PC-3 (cell line): Measurements from ENCODE around the gene HHATL. TPM values are rescaled to one million over a fixed set of nuclear protein-coding genes. Genes with fewer than 3 reads are reported as not detected.

Experiments
- ATAC-seq: fragments of 200-7000 bp; cut with Tn5 transposase; 2 replicates; pipeline ENCODE4 v1.9.1; 2020; ENCODE audit warnings: mild to moderate bottlenecking, moderate library complexity
- BruUV-seq: library from RNA; stranded (reverse); fragments of 400-500 nt; replicated peaks from 2 replicates; lab custom pipeline; 2021; lab: Mats Ljungman, UMichigan
- CTCF ChIA-PET: fragments of 300-600 bp; sonication (Branson Sonifier 250); formaldehyde crosslinking; loops from one replicate; lab custom pipeline; 2022; ENCODE audit warnings: antibody characterized with exemption; lab: Charles Lee
- POLR2A ChIA-PET: fragments of 300-600 bp; sonication (Branson Sonifier 250); formaldehyde crosslinking; loops from one replicate; lab custom pipeline; 2022; ENCODE audit warnings: antibody characterized with exemption; ENCODE audit not compliant: unreplicated experiment; lab: Charles Lee
- DNase-seq: peaks from one replicate; pipeline ENCODE4 v3.0.0-alpha.2; 2015
- H2AFZ ChIP-seq: fragments of 300-600 bp; sonication (generic); 2 replicates; pipeline ENCODE4 v1.6.0; 2016; ENCODE audit warnings: antibody characterized with exemption, low read length
- H3F3A ChIP-seq: fragments of 300-600 bp; sonication (generic); one replicate; pipeline ENCODE4 v1.6.0; 2017; ENCODE audit warnings: antibody characterized with exemption, low read length, control low read depth, mild to moderate bottlenecking; ENCODE audit not compliant: unreplicated experiment
- H3K27ac ChIP-seq: fragments of 300-600 bp; sonication (generic); 2 replicates; pipeline ENCODE4 v1.5.1; 2016; ENCODE audit warnings: mild to moderate bottlenecking, low read length
- H3K27me3 ChIP-seq: fragments of 300-600 bp; sonication (generic); 2 replicates; pipeline ENCODE4 v1.6.1; 2016; ENCODE audit warnings: low read length, mixed read lengths
- H3K36me3 ChIP-seq: fragments of 300-600 bp; sonication (generic); 2 replicates; pipeline ENCODE4 v1.6.1; 2016; ENCODE audit warnings: low read depth, mixed run types, low read length, mixed read lengths
- H3K4me1 ChIP-seq: fragments of 300-600 bp; sonication (generic); 2 replicates; pipeline ENCODE4 v1.5.1; 2016; ENCODE audit warnings: low read length; ENCODE audit not compliant: insufficient read depth
- H3K4me2 ChIP-seq: fragments of 300-600 bp; sonication (generic); 2 replicates; pipeline ENCODE4 v1.6.0; 2016; ENCODE audit warnings: low read length
- H3K4me3 ChIP-seq: fragments of 300-600 bp; sonication (generic); 2 replicates; pipeline ENCODE4 v1.5.1; 2016; ENCODE audit warnings: mild to moderate bottlenecking, low read length, mixed read lengths
- H3K79me2 ChIP-seq: fragments of 300-600 bp; sonication (generic); 2 replicates; pipeline ENCODE4 v1.6.1; 2017; ENCODE audit warnings: low read length, mixed read lengths
- H3K9ac ChIP-seq: fragments of 300-600 bp; sonication (generic); 2 replicates; pipeline ENCODE4 v1.6.0; 2016; ENCODE audit warnings: mild to moderate bottlenecking, low read length
- H3K9me2 ChIP-seq: fragments of 300-600 bp; sonication (generic); replicated peaks from 2 replicates; pipeline ENCODE4 v1.6.1; 2016; ENCODE audit warnings: mixed run types, low read length, mixed read lengths
- H3K9me3 ChIP-seq: fragments of 300-600 bp; sonication (generic); 2 replicates; pipeline ENCODE4 v1.6.1; 2016; ENCODE audit warnings: low read length, mixed read lengths
- H4K20me1 ChIP-seq: fragments of 300-600 bp; sonication (generic); 2 replicates; pipeline ENCODE4 v1.6.1; 2016; ENCODE audit warnings: low read length, mixed read lengths
- CTCF ChIP-seq: fragments of 300-600 bp; sonication (generic); conservative IDR thresholded peaks from 2 replicates; pipeline ENCODE4 v1.5.1; 2017; ENCODE audit warnings: antibody characterized with exemption, low read depth, mild to moderate bottlenecking, low read length
- EZH2 ChIP-seq: fragments of 300-600 bp; sonication (generic); IDR thresholded peaks from one replicate; pipeline ENCODE4 v1.6.1; 2017; ENCODE audit warnings: antibody characterized with exemption, mild to moderate bottlenecking, low read length; ENCODE audit not compliant: unreplicated experiment
- EZH2phosphoT487 ChIP-seq: fragments of 300-600 bp; sonication (generic); IDR thresholded peaks from 2 replicates; pipeline ENCODE4 v1.6.1; 2018; ENCODE audit warnings: mild to moderate bottlenecking, antibody characterized with exemption, low read length, borderline replicate concordance
- intact Hi-C: fragments of 100-400 bp; cut with micrococcal nuclease; formaldehyde crosslinking; loops from 2 replicates; pipeline ENCODE4 v1.9.0; 2023
- total RNA-seq: library from RNA; depleted of rRNA; stranded (reverse); fragments of >200 nt; gene quantifications from 2 replicates; pipeline ENCODE4 v1.2.3, GENCODE V29; 2014

The HHATL gene
- total RNA-seq, 1 experiment from 2014 or later, result not detected

GRCh38 chr3:42705962-42706585 lies 3.5 kb upstream of the HHATL start:
- Histone ChIP-seq H3K4me1 (0 out of 2 replicates have a peak, but pooled peaks cover 6% of the 10 kb centered on the region), H2AFZ (no peak overlapping the region), H3K4me3 (no peak overlapping the region), H3K79me2 (no peaks in the 10 kb centered on the region), H3K36me3 (no peaks in the 10 kb centered on the region), H4K20me1 (no peaks in the 10 kb centered on the region), H3K9ac (no peak overlapping the region), H3K27ac (no peak overlapping the region), H3K9me3 (no peaks in the 10 kb centered on the region), H3F3A (no peaks in the 10 kb centered on the region), H3K27me3 (no peaks in the 10 kb centered on the region), H3K9me2 (no peaks in the 10 kb centered on the region), H3K4me2 (no peak overlapping the region)
- CTCF ChIA-PET, result no interaction called here
- no peak for ATAC-seq
- BruUV-seq, result no TSS peak
- no peak for DNase-seq
- intact Hi-C loops, result no loop called here
- TF ChIP-seq EZH2phosphoT487, result no peak
- TF ChIP-seq EZH2, result no peak
- TF ChIP-seq CTCF, result no peak
- POLR2A ChIA-PET, result no interaction called here

DNA sequence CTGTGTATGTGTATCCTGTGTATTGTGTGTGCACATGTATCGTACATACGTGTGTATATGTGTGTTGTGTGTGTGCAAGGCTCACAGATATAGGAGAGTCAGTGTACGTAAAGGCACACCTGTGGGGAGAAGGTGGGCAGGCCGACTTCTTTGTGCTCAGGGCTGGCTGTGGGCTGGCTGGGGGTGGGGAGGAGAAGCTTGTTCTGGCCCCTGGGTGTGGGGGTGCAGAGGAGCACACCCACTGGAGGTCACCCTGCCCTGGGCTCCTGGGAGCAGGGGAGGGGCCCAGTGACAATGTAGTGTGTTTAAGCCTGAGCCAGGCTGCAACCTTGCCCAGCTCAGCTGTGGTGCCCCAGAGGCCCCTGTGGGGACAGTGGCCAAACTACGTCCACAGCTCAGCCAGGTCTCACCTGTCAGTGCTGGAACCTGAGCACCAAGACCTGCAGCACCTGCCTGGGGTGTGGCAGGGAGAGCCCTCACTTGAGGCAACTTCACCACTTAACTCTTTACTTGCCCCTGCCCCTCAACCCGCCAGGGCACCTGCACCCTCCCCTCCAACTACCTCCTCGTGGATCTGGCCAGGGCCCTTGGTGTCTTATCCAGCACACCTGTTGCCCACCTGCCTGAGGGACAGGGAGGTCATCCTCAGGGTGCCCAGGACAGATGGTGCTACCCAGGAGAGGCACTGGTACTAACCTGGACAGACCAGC lies 2.6 kb upstream of the HHATL start:
- Histone ChIP-seq H3K4me2 (no peak overlapping the region), H3K9me2 (no peaks in the 10 kb centered on the region), H3K9me3 (no peaks in the 10 kb centered on the region), H4K20me1 (no peaks in the 10 kb centered on the region), H3K4me1 (0 out of 2 replicates have a peak, but pooled peaks cover 6% of the 10 kb centered on the region), H3K36me3 (no peaks in the 10 kb centered on the region), H3F3A (no peaks in the 10 kb centered on the region), H3K79me2 (no peaks in the 10 kb centered on the region), H2AFZ (no peak overlapping the region), H3K4me3 (no peak overlapping the region), H3K27ac (no peak overlapping the region), H3K27me3 (no peaks in the 10 kb centered on the region), H3K9ac (no peak overlapping the region)
- DNase-seq (no peak), ATAC-seq (no peak)
- no peak for TF ChIP-seq EZH2phosphoT487
- TF ChIP-seq CTCF, result no peak
- TF ChIP-seq EZH2, result no peak
- ChIA-PET POLR2A (no interaction called here), CTCF (no interaction called here)
- intact Hi-C loops, result no loop called here
- no TSS peak for BruUV-seq
